Lower leg skin (tissue), 4 donors: ENCODE results near the gene NUTM2F. TPM values are rescaled to one million over a fixed set of nuclear protein-coding genes. Genes with fewer than 3 reads are reported as not detected.
"Not testable (repeated sequence)": the region's sequence is repeated elsewhere in the genome, so short reads cannot be mapped to it uniquely, and the experiment has no call there.

ENCODE experiments used
- DNase-seq, 2 donors: peaks; one replicate each; pipeline ENCODE4 v3.0.0-alpha.2; 2019; ENCODE audit warnings: low spot score in 2 of 2
- H3K4me3 ChIP-seq: fragments of 200-600 bp; sonication (generic); 2 replicates; pipeline ENCODE4 v1.5.1; 2017; ENCODE audit warnings: mild to moderate bottlenecking, low read depth; ENCODE audit not compliant: poor library complexity, severe bottlenecking
- CTCF ChIP-seq, 3 donors: fragments of 450-650 bp; IDR thresholded peaks; one replicate each; pipeline ENCODE4 v1.5.1; 2016; ENCODE audit warnings: antibody characterized with exemption in 3 of 3, mild to moderate bottlenecking in 3 of 3, moderate library complexity in 2 of 3
- POLR2A ChIP-seq, 2 donors: fragments of 450-650 bp; IDR thresholded peaks; one replicate each; pipeline ENCODE4 v1.6.1; 2016 to 2017; ENCODE audit warnings: antibody characterized with exemption in 2 of 2, mild to moderate bottlenecking in 1 of 2, moderate library complexity in 1 of 2
- WGBS, 2 donors: methylation state at CpG; one replicate each; pipeline ENCODE4 v1.1.5; 2018; 5-methylcytosine and 5-hydroxymethylcytosine counted together
- intact Hi-C: fragments of 100-400 bp; cut with DNase I; formaldehyde crosslinking; loops from one replicate; pipeline ENCODE4 v1.15.0; 2023; ENCODE audit warnings: low total_unique reads
- total RNA-seq, 4 donors: library from RNA; depleted of rRNA; stranded (reverse); fragments of >200 nt; gene quantifications; one replicate each; pipeline ENCODE4 v1.1.0, GENCODE V29; 2016

Gene NUTM2F
- total RNA-seq, 4 donors from 2014 or later = not detected

GRCh38 chr9:94338723-94339122 lies 10.3 kb upstream of the NUTM2F start:
- intact Hi-C loops, H3K4me3 ChIP-seq, DNase-seq: not testable (repeated sequence)
- WGBS, 2 donors = 86 to 88% methylated on average over 7 of the region's 7 CpGs

GRCh38 chr9:94336445-94336844 lies 8.0 kb upstream of the NUTM2F start:
- H3K4me3 ChIP-seq, intact Hi-C loops, DNase-seq: not testable (repeated sequence)
- 87 to 92% methylated on average over 4 of the region's 4 CpGs for WGBS, 2 donors

- 84 to 91% methylated on average over 10 to 15 of the region's 16 CpGs for whole genome bisulfite sequencing, 2 donors
- DNase-seq, intact Hi-C loops, H3K4me3 ChIP-seq: not testable (repeated sequence)
Observed at GRCh38 chr9:94325583-94325982, 2.9 kb downstream of the NUTM2F start.

GRCh38 chr9:94323153-94323798 lies 5.2 kb downstream of the NUTM2F start:
- H3K4me3 ChIP-seq, intact Hi-C loops, DNase-seq: not testable (repeated sequence)
- 87 to 92% methylated on average over 9 to 14 of the region's 18 CpGs for WGBS, 2 donors

GRCh38 chr9:94322342-94322940 lies 6.0 kb downstream of the NUTM2F start:
- WGBS, 2 donors = 97 to 100% methylated on average over 3 to 4 of the region's 9 CpGs
- intact Hi-C loops, DNase-seq, H3K4me3 ChIP-seq: not testable (repeated sequence)

GRCh38 chr9:94317949-94318657 lies 10.3 kb downstream of the NUTM2F start:
- WGBS, 2 donors = no CpG with 5 or more reads among the region's 10 CpGs
- intact Hi-C loops, DNase-seq, H3K4me3 ChIP-seq: not testable (repeated sequence)

GRCh38 chr9:94316236-94316635 lies 12.2 kb downstream of the NUTM2F start:
- intact Hi-C loops, H3K4me3 ChIP-seq, DNase-seq: not testable (repeated sequence)
- no CpG with 5 or more reads among the region's 5 CpGs for WGBS, 2 donors

- intact Hi-C loops, H3K4me3 ChIP-seq, DNase-seq: not testable (repeated sequence)
- WGBS, 2 donors = no CpG with 5 or more reads among the region's 15 CpGs
Observed at GRCh38 chr9:94315034-94315984, 13.1 kb downstream of the NUTM2F start.

- DNase-seq = no peak
- TF ChIP-seq POLR2A (IDR thresholded peaks at IDR 0.05) (no peak), CTCF (IDR thresholded peaks at IDR 0.05) (no peak)
- no peak overlapping the region for H3K4me3 ChIP-seq
- intact Hi-C loops = no loop called here
Observed at GRCh38 chr9:94303321-94303720, 25.1 kb downstream of the NUTM2F start.
